GM13977 (cell line): ENCODE results near the gene SLAIN2.
"Not testable (repeated sequence)": the region's sequence is repeated elsewhere in the genome, so short reads cannot be mapped to it uniquely, and the experiment has no call there.

Experiments
- DNase-seq: peaks from one replicate; pipeline ENCODE4 v3.0.0; 2012; ENCODE audit warnings: low spot score
- CTCF ChIP-seq: IDR thresholded peaks from 2 replicates; pipeline ENCODE4 v1.5.1; 2012; ENCODE audit warnings: mild to moderate bottlenecking, control low read depth; ENCODE audit not compliant: insufficient read depth; ENCODE audit errors: extremely low read depth, missing control alignments
- in situ Hi-C: fragments of 300-500 bp; cut with MboI; formaldehyde crosslinking; loops from one replicate; pipeline ENCODE4 v1.12.0; 2022; ENCODE audit warnings: low sequenced_read_pairs, low pct_unique_long_range_greater_than_20kb, mixed read lengths, inconsistent platforms; ENCODE audit not compliant: unreplicated experiment

Gene SLAIN2

GRCh38 chr4:48436318-48436717, 95.0 kb downstream of the SLAIN2 start:
- TF ChIP-seq CTCF: no peak
- in situ Hi-C loops: no loop called here
- DNase-seq: no peak

GRCh38 chr4:48439988-48440387, 98.7 kb downstream of the SLAIN2 start:
- no peak for TF ChIP-seq CTCF
- DNase-seq: no peak
- in situ Hi-C loops: no loop called here

- DNase-seq, in situ Hi-C loops: not testable (repeated sequence)
These were observed 99.6 kb downstream of the SLAIN2 start for GRCh38 chr4:48440914-48441313.

- peak; percentile 32 for TF ChIP-seq CTCF
- in situ Hi-C loops: no loop called here
- DNase-seq: no peak
These were observed 104.4 kb downstream of the SLAIN2 start for GRCh38 chr4:48445704-48446103.

- no peak for TF ChIP-seq CTCF
- in situ Hi-C loops: no loop called here
- no peak for DNase-seq
These were observed 105.3 kb downstream of the SLAIN2 start for GRCh38 chr4:48446642-48447041.

- DNase-seq: no peak
- no peak for TF ChIP-seq CTCF
- in situ Hi-C loops: no loop called here
These were observed 107.8 kb downstream of the SLAIN2 start for GRCh38 chr4:48449151-48449550.

GRCh38 chr4:48450740-48451139, 109.4 kb downstream of the SLAIN2 start:
- no peak for TF ChIP-seq CTCF
- in situ Hi-C loops: no loop called here
- no peak for DNase-seq

- DNase-seq, in situ Hi-C loops: not testable (repeated sequence)
These were observed 110.3 kb downstream of the SLAIN2 start for GRCh38 chr4:48451656-48452055.
